ENCODE measurements around the gene CHRM1. TPM values are rescaled to one million over a fixed set of nuclear protein-coding genes. Genes with fewer than 3 reads are reported as not detected.

The CHRM1 gene
- total RNA-seq, 1 donor from 2014 or later = 0.29 TPM

GRCh38 chr11:62934496-62934785 is 13.3 kb upstream of the CHRM1 start:
- peaks cover 4% of the 10 kb centered on the region for H3K36me3 Mint-ChIP-seq
- H3K4me3 Mint-ChIP-seq = no peak overlapping the region
- H3K27me3 Mint-ChIP-seq = peaks cover 5% of the 10 kb centered on the region
- no peak overlapping the region for H3K27ac Mint-ChIP-seq
- H3K4me1 Mint-ChIP-seq (ENCODE audit: unreplicated experiment) = peaks cover 10% of the 10 kb centered on the region
- H3K9me3 Mint-ChIP-seq = peaks cover 7% of the 10 kb centered on the region
- DNase-seq (ENCODE audit: extremely low spot score, unreplicated experiment) = no peak
- TF ChIP-seq CTCF (conservative IDR thresholded peaks at IDR 0.05) = no peak

GRCh38 chr11:62933750-62934495 is 12.8 kb upstream of the CHRM1 start:
- no peak for TF ChIP-seq CTCF (conservative IDR thresholded peaks at IDR 0.05)
- Mint-ChIP-seq H3K9me3 (peaks cover 7% of the 10 kb centered on the region), H3K4me1 (ENCODE audit: unreplicated experiment) (peaks cover 14% of the 10 kb centered on the region), H3K27me3 (peaks cover 5% of the 10 kb centered on the region), H3K36me3 (peaks cover 4% of the 10 kb centered on the region), H3K4me3 (no peak overlapping the region), H3K27ac (no peak overlapping the region)
- no peak for DNase-seq (ENCODE audit: extremely low spot score, unreplicated experiment)

GRCh38 chr11:62933285-62933684 is 12.1 kb upstream of the CHRM1 start:
- Mint-ChIP-seq H3K4me1 (ENCODE audit: unreplicated experiment) (peaks cover 20% of the 10 kb centered on the region), H3K4me3 (no peak overlapping the region), H3K27me3 (peaks cover 12% of the 10 kb centered on the region), H3K36me3 (peaks cover 4% of the 10 kb centered on the region), H3K9me3 (peaks cover 7% of the 10 kb centered on the region), H3K27ac (no peak overlapping the region)
- TF ChIP-seq CTCF (conservative IDR thresholded peaks at IDR 0.05) = no peak
- DNase-seq (ENCODE audit: extremely low spot score, unreplicated experiment) = no peak

- Mint-ChIP-seq H3K27me3 (peaks cover 26% of the 10 kb centered on the region), H3K27ac (no peak overlapping the region), H3K4me1 (ENCODE audit: unreplicated experiment) (peaks cover 30% of the 10 kb centered on the region), H3K36me3 (no peaks in the 10 kb centered on the region), H3K4me3 (no peak overlapping the region), H3K9me3 (no peaks in the 10 kb centered on the region)
- no peak for TF ChIP-seq CTCF (conservative IDR thresholded peaks at IDR 0.05)
- DNase-seq (ENCODE audit: extremely low spot score, unreplicated experiment) = no peak
Observed at GRCh38 chr11:62931499-62932278, 10.5 kb upstream of the CHRM1 start.

GRCh38 chr11:62930666-62931065 is 9.5 kb upstream of the CHRM1 start:
- peaks cover 32% of the 10 kb centered on the region for H3K4me1 Mint-ChIP-seq (ENCODE audit: unreplicated experiment)
- no peak for TF ChIP-seq CTCF (conservative IDR thresholded peaks at IDR 0.05)
- no peaks in the 10 kb centered on the region for H3K36me3 Mint-ChIP-seq
- no peak for DNase-seq (ENCODE audit: extremely low spot score, unreplicated experiment)
- H3K4me3 Mint-ChIP-seq = no peak overlapping the region
- no peak overlapping the region for H3K27ac Mint-ChIP-seq
- H3K9me3 Mint-ChIP-seq = no peaks in the 10 kb centered on the region
- peaks cover 36% of the 10 kb centered on the region for H3K27me3 Mint-ChIP-seq
